Activated B cell treated with CpG ODN at 0.5 μM for 24 hours (primary cell): ENCODE data around the gene LCN6. TPM values are rescaled to one million over a fixed set of nuclear protein-coding genes. Genes with fewer than 3 reads are reported as not detected.
"Not testable (repeated sequence)": the region's sequence is repeated elsewhere in the genome, so short reads cannot be mapped to it uniquely, and the experiment has no call there.

Experiments
- ATAC-seq: fragments of 200-7000 bp; cut with Tn5 transposase; one replicate; pipeline ENCODE4 v1.10.0; 2021; ENCODE audit warnings: low read depth, mild to moderate bottlenecking, moderate library complexity
- CTCF ChIA-PET: fragments of 350-600 bp; sonication (Branson Sonifier 250); formaldehyde crosslinking; loops from one replicate; lab custom pipeline; 2021; ENCODE audit warnings: antibody characterized with exemption; lab: Charles Lee
- POLR2A ChIA-PET: fragments of 350-600 bp; sonication (Branson Sonifier 250); formaldehyde crosslinking; loops from one replicate; lab custom pipeline; 2021; ENCODE audit warnings: antibody characterized with exemption; lab: Charles Lee
- DNase-seq: peaks from one replicate; pipeline ENCODE4 v3.0.0; 2022
- H3K27ac Mint-ChIP-seq: one replicate; pipeline ENCODE4 v1.8.0; 2020; ENCODE audit warnings: mixed read lengths
- H3K27me3 Mint-ChIP-seq: one replicate; pipeline ENCODE4 v1.8.0; 2021; ENCODE audit warnings: mixed read lengths
- H3K36me3 Mint-ChIP-seq: one replicate; pipeline ENCODE4 v1.8.0; 2021; ENCODE audit warnings: low read depth, mixed read lengths
- H3K4me1 Mint-ChIP-seq: one replicate; pipeline ENCODE4 v1.8.0; 2021; ENCODE audit warnings: mixed read lengths
- H3K4me3 Mint-ChIP-seq: one replicate; pipeline ENCODE4 v1.8.0; 2020; ENCODE audit warnings: mild to moderate bottlenecking, mixed read lengths
- H3K9me3 Mint-ChIP-seq: one replicate; pipeline ENCODE4 v1.8.0; 2020; ENCODE audit warnings: mixed read lengths
- CTCF ChIP-seq: fragments of 200-600 bp; IDR thresholded peaks from one replicate; pipeline ENCODE4 v1.8.0; 2022; ENCODE audit warnings: antibody characterized with exemption, mild to moderate bottlenecking
- intact Hi-C: fragments of 100-400 bp; cut with micrococcal nuclease; formaldehyde crosslinking; loops from one replicate; pipeline ENCODE4 v1.15.1; 2024
- total RNA-seq: library from RNA; stranded (reverse); gene quantifications from 2 replicates; pipeline ENCODE4 v1.2.3, GENCODE V29; 2022

The LCN6 gene
- total RNA-seq, 1 donor from 2014 or later: not detected

- Mint-ChIP-seq H3K4me3 (no peak overlapping the region), H3K27ac (no peak overlapping the region), H3K27me3 (no peaks in the 10 kb centered on the region), H3K36me3 (peaks cover 5% of the 10 kb centered on the region), H3K9me3 (no peaks in the 10 kb centered on the region), H3K4me1 (peaks cover 27% of the 10 kb centered on the region)
- DNase-seq (no peak), ATAC-seq (no peak)
- CTCF ChIA-PET: interaction anchor here (6.8 kb wide), 1 partner anchor 246 kb away, joined by 58 read pairs; no protein-coding TSS in a partner anchor
- POLR2A ChIA-PET: no interaction called here
- intact Hi-C loops: no loop called here
- TF ChIP-seq CTCF: no peak
Observed at GRCh38 chr9:136789523-136789937, 41.2 kb upstream of the LCN6 start.

GRCh38 chr9:136788644-136789522, 40.6 kb upstream of the LCN6 start:
- intact Hi-C loops, POLR2A ChIA-PET, DNase-seq, H3K27ac Mint-ChIP-seq, H3K4me3 Mint-ChIP-seq, H3K27me3 Mint-ChIP-seq, H3K36me3 Mint-ChIP-seq, H3K9me3 Mint-ChIP-seq, ATAC-seq: not testable (repeated sequence)
- CTCF ChIA-PET: interaction anchor here (1.2 to 6.8 kb wide), 2 partner anchors 11 to 246 kb away, joined by 3 to 58 read pairs; no protein-coding TSS in a partner anchor
- H3K4me1 Mint-ChIP-seq: peaks cover 30% of the 10 kb centered on the region

GRCh38 chr9:136787690-136788400, 39.5 kb upstream of the LCN6 start:
- H3K27ac Mint-ChIP-seq: no peak overlapping the region
- ATAC-seq (no peak), DNase-seq (peak; percentile 49)
- intact Hi-C loops: loop anchor here (1.0 kb wide), 2 partner anchors 247 to 276 kb away; no protein-coding TSS in a partner anchor
- H3K4me1 Mint-ChIP-seq: peaks cover 32% of the 10 kb centered on the region
- no peaks in the 10 kb centered on the region for H3K9me3 Mint-ChIP-seq
- no peaks in the 10 kb centered on the region for H3K27me3 Mint-ChIP-seq
- no peaks in the 10 kb centered on the region for H3K36me3 Mint-ChIP-seq
- CTCF ChIA-PET: interaction anchor here (0.9 to 6.8 kb wide), 8 partner anchors 10 to 280 kb away, joined by 3 to 58 read pairs (median 5); no protein-coding TSS in a partner anchor
- TF ChIP-seq CTCF: peak; percentile 75
- H3K4me3 Mint-ChIP-seq: no peak overlapping the region
- POLR2A ChIA-PET: no interaction called here

GRCh38 chr9:136786983-136787382, 38.7 kb upstream of the LCN6 start:
- intact Hi-C loops: loop anchor here (1.0 kb wide), 2 partner anchors 248 to 277 kb away; no protein-coding TSS in a partner anchor
- H3K27ac Mint-ChIP-seq, H3K36me3 Mint-ChIP-seq, H3K27me3 Mint-ChIP-seq, H3K4me3 Mint-ChIP-seq, DNase-seq, H3K9me3 Mint-ChIP-seq, ATAC-seq, POLR2A ChIA-PET: not testable (repeated sequence)
- peaks cover 27% of the 10 kb centered on the region for H3K4me1 Mint-ChIP-seq
- CTCF ChIA-PET: interaction anchor here (0.9 to 6.8 kb wide), 8 partner anchors 9 to 280 kb away, joined by 3 to 58 read pairs (median 5); partner anchors contain the start of gene NPDC1

- H3K4me1 Mint-ChIP-seq: peaks cover 25% of the 10 kb centered on the region
- no peak for TF ChIP-seq CTCF
- H3K27me3 Mint-ChIP-seq: no peaks in the 10 kb centered on the region
- intact Hi-C loops: no loop called here
- no peaks in the 10 kb centered on the region for H3K9me3 Mint-ChIP-seq
- H3K4me3 Mint-ChIP-seq: no peak overlapping the region
- ChIA-PET POLR2A (no interaction called here), CTCF (interaction anchor here (1.3 to 6.8 kb wide), 6 partner anchors 9 to 281 kb away, joined by 3 to 58 read pairs (median 7); partner anchors contain the start of gene NPDC1)
- no peak for DNase-seq
- H3K36me3 Mint-ChIP-seq: no peaks in the 10 kb centered on the region
- ATAC-seq: no peak
- H3K27ac Mint-ChIP-seq: no peak overlapping the region
Observed at GRCh38 chr9:136786451-136786850, 38.1 kb upstream of the LCN6 start.

- ChIA-PET CTCF (interaction anchor here (0.7 to 6.8 kb wide), 6 partner anchors 8 to 282 kb away, joined by 3 to 58 read pairs (median 5); partner anchors contain the start of genes FUT7 and NPDC1), POLR2A (interaction anchor here (1.5 kb wide), 1 partner anchor 58 kb away, joined by 4 read pairs; no protein-coding TSS in a partner anchor)
- intact Hi-C loops: not testable (repeated sequence)
Observed at GRCh38 chr9:136785565-136786355, 37.4 kb upstream of the LCN6 start.

More at GRCh38 chr9:136785565-136786355, 37.4 kb upstream of the LCN6 start:
- not testable (repeated sequence) for DNase-seq, H3K4me3 Mint-ChIP-seq, H3K9me3 Mint-ChIP-seq, ATAC-seq, H3K27me3 Mint-ChIP-seq, H3K36me3 Mint-ChIP-seq, H3K27ac Mint-ChIP-seq
- peaks cover 20% of the 10 kb centered on the region for H3K4me1 Mint-ChIP-seq
